Tibial nerve (tissue), 4 donors: Measurements from ENCODE around the gene RAPGEF2. TPM values are rescaled to one million over a fixed set of nuclear protein-coding genes. Genes with fewer than 3 reads are reported as not detected.
"Not testable (repeated sequence)": the region's sequence is repeated elsewhere in the genome, so short reads cannot be mapped to it uniquely, and the experiment has no call there.

Experiments used
- DNase-seq, 2 donors: peaks; one replicate each; pipeline ENCODE4 v3.0.0-alpha.2; 2019; ENCODE audit warnings: low spot score in 2 of 2
- H3K27ac ChIP-seq, 4 donors: fragments of 200-600 bp; sonication (generic) in 3 of 4; one replicate each; pipeline ENCODE4 v1.5.1; 2017 to 2019; ENCODE audit warnings: mild to moderate bottlenecking in 1 of 4
- H3K27me3 ChIP-seq, 2 donors: fragments of 200-600 bp; sonication (generic) in 1 of 2; one replicate each; pipeline versions ENCODE4 v1.5.1 to v1.6.0; 2017 to 2019
- H3K36me3 ChIP-seq, 3 donors: fragments of 200-600 bp; sonication (generic); one replicate each; pipeline ENCODE4 v1.5.1; 2018 to 2019
- H3K4me1 ChIP-seq, 4 donors: fragments of 200-600 bp; sonication (generic) in 3 of 4; one replicate each; pipeline ENCODE4 v1.5.1; 2017 to 2019
- H3K4me3 ChIP-seq, 4 donors: fragments of 200-600 bp; sonication (generic) in 3 of 4; one replicate each; pipeline ENCODE4 v1.5.1; 2017 to 2019; ENCODE audit warnings: mild to moderate bottlenecking in 1 of 4, moderate library complexity in 1 of 4
- H3K9me3 ChIP-seq, 4 donors: fragments of 200-600 bp; sonication (generic) in 3 of 4; one replicate each; pipeline ENCODE4 v1.5.1; 2017 to 2019
- EP300 ChIP-seq, 2 donors: sonication (generic); formaldehyde crosslinking; IDR thresholded peaks; one replicate each; pipeline ENCODE4 v1.6.1; 2017; ENCODE audit warnings: antibody characterized with exemption in 2 of 2, mild to moderate bottlenecking in 1 of 2
- POLR2A ChIP-seq, 2 donors: fragments of 450-650 bp; IDR thresholded peaks; one replicate each; pipeline ENCODE4 v1.6.1; 2017; ENCODE audit warnings: antibody characterized with exemption in 2 of 2, mild to moderate bottlenecking in 2 of 2, moderate library complexity in 2 of 2
- WGBS, 2 donors: methylation state at CpG; one replicate each; pipeline ENCODE4 v1.1.5; 2018; 5-methylcytosine and 5-hydroxymethylcytosine counted together
- total RNA-seq, 4 donors: library from RNA; depleted of rRNA; stranded (reverse); fragments of >200 nt; gene quantifications; one replicate each; pipeline ENCODE4 v1.1.0, GENCODE V29; 2016
- TF ChIP-seq, protein P1 (sequence below), 5 experiments: fragments of 200-600 bp in 3 of 5; fragments of 450-650 bp in 2 of 5; sonication (generic) in 3 of 5; IDR thresholded peaks; one replicate each; pipeline ENCODE4 v1.5.1; 2016 to 2019; ENCODE audit warnings: antibody characterized with exemption in 5 of 5, mild to moderate bottlenecking in 3 of 5, moderate library complexity in 2 of 5

RAPGEF2 gene
- total RNA-seq, 4 donors from 2014 or later, result 61.0 to 81.5 (median 69.5) TPM

DNA sequence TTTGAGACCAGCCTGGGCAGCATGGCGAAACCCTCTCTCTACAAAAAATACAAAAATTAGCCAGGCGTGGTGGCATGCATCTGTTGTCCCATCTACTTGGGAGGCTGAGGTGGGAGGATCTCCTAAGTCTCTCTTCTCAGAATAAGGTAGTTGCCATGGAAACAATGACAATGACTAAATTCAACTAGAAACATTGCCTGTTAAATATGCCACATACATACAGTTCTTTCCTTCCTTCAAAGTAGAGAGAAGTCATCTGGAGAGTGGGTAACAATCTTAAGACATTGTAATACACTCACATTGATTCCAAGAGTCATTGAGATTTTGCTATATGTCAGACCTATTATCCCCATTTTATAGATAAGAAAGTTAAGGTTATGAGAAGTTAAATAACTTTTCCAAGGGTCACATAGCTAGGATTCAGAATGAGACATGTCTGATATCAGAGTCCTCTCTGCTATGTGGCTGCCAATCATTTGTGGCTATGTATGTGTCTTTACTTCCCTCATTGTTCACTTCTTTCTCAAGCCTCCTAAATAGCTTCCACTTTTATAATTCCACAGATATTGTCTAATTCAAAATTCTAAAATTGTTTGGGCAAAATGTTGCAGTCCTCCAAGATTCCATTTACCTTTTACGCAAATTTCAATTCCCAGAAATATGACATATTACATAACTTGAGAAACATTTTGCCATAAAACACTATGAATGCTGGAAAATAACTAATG lies 37.2 kb upstream of the RAPGEF2 start:
- 95 to 97% methylated on average over 3 of the region's 3 CpGs for WGBS, 2 donors

DNA sequence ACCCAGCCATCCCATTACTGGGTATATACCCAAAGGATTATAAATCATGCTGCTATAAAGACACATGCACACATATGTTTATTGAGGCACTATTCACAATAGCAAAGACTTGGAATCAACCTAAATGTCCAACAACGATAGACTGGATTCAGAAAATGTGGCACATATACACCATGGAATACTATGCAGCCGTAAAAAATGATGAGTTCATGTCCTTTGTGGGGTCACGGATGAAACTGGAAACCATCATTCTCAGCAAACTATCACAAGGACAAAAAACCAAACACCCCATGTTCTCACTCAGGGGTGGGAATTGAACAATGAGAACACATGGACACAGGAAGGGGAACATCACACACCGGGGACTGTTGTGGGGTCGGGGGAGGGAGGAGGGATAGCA lies 34.7 kb upstream of the RAPGEF2 start:
- WGBS, 2 donors, result 92% methylated on average over 5 of the region's 5 CpGs
- H3K4me3 ChIP-seq, H3K36me3 ChIP-seq, H3K9me3 ChIP-seq, H3K27ac ChIP-seq, H3K27me3 ChIP-seq, DNase-seq: not testable (repeated sequence)
- H3K4me1 ChIP-seq, result peaks cover 0 to 22% (median 2%) of the 10 kb centered on the region in 4 donors

More for the DNA sequence above, 37.2 kb upstream of the RAPGEF2 start:
- no peak for DNase-seq
- no peak for TF ChIP-seq POLR2A (IDR thresholded peaks at IDR 0.05)
- TF ChIP-seq, protein P1, sequence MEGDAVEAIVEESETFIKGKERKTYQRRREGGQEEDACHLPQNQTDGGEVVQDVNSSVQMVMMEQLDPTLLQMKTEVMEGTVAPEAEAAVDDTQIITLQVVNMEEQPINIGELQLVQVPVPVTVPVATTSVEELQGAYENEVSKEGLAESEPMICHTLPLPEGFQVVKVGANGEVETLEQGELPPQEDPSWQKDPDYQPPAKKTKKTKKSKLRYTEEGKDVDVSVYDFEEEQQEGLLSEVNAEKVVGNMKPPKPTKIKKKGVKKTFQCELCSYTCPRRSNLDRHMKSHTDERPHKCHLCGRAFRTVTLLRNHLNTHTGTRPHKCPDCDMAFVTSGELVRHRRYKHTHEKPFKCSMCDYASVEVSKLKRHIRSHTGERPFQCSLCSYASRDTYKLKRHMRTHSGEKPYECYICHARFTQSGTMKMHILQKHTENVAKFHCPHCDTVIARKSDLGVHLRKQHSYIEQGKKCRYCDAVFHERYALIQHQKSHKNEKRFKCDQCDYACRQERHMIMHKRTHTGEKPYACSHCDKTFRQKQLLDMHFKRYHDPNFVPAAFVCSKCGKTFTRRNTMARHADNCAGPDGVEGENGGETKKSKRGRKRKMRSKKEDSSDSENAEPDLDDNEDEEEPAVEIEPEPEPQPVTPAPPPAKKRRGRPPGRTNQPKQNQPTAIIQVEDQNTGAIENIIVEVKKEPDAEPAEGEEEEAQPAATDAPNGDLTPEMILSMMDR (IDR thresholded peaks at IDR 0.05), result no peak
- TF ChIP-seq EP300 (IDR thresholded peaks at IDR 0.05), result no peak
- no peaks in the 10 kb centered on the region for H3K9me3 ChIP-seq
- H3K4me3 ChIP-seq, result no peak overlapping the region
- peaks cover 0 to 7% (median 2%) of the 10 kb centered on the region in 4 donors for H3K4me1 ChIP-seq
- no peaks in the 10 kb centered on the region for H3K36me3 ChIP-seq
- no peak overlapping the region for H3K27ac ChIP-seq
- no peaks in the 10 kb centered on the region for H3K27me3 ChIP-seq

DNA sequence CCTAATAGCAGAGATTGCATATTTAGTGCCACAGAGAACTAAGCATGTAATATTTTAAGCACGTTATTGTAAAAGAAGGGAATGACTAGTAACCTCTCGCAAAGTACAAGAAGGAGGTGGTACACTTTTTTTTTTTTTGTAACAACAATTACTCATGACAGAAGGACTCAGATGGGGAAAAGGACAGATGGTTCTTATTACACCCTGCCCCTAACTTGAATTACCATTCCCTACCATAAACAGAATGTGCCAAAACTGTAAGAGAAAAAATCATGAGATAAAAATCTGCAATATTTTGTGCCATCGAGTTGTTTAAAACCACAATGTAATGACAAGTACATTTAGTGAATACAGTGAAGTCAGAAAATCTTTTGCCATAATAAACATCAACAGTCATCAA lies 33.0 kb upstream of the RAPGEF2 start:
- Histone ChIP-seq H3K4me3 (no peak overlapping the region), H3K27ac (no peak overlapping the region), H3K27me3 (no peaks in the 10 kb centered on the region), H3K9me3 (no peaks in the 10 kb centered on the region), H3K4me1 (peaks cover 0 to 22% (median 2%) of the 10 kb centered on the region in 4 donors), H3K36me3 (no peaks in the 10 kb centered on the region)
- 63 to 64% methylated on average over 3 of the region's 3 CpGs for WGBS, 2 donors
- DNase-seq, result no peak
- TF ChIP-seq, protein P1 (IDR thresholded peaks at IDR 0.05), result no peak
- TF ChIP-seq EP300 (IDR thresholded peaks at IDR 0.05) (no peak), POLR2A (IDR thresholded peaks at IDR 0.05) (no peak)

DNA sequence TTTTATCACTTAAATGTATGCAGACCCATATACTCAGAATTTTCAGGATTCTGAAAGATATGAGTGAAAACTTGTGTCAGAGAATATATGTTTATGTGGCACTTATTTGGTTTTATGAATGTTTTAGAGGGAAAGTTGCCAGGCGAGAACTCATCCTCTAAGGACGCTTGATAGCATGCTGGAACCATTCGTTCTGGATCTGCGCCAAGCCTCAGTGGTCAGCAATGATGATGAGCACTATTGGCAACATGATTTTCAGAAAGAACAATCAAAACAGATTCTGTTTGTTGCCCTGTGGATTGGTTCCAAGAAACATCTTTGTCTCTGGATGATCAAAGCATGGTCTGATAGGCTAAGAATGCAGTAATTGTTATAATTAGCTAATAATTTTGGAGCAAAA lies 32.1 kb upstream of the RAPGEF2 start:
- no peaks in the 10 kb centered on the region for H3K27me3 ChIP-seq
- no peak overlapping the region for H3K4me3 ChIP-seq
- H3K9me3 ChIP-seq, result no peaks in the 10 kb centered on the region
- TF ChIP-seq, protein P1 (IDR thresholded peaks at IDR 0.05), result no peak
- TF ChIP-seq EP300 (IDR thresholded peaks at IDR 0.05) (no peak), POLR2A (IDR thresholded peaks at IDR 0.05) (no peak)
- peaks cover 0 to 22% (median 2%) of the 10 kb centered on the region in 4 donors for H3K4me1 ChIP-seq
- H3K36me3 ChIP-seq, result no peaks in the 10 kb centered on the region
- 53 to 56% methylated on average over 4 of the region's 4 CpGs for WGBS, 2 donors
- H3K27ac ChIP-seq, result peak overlapping the region in 1 of 4 donors; percentile 22
- DNase-seq, result peak; percentile 27 to 29

DNA sequence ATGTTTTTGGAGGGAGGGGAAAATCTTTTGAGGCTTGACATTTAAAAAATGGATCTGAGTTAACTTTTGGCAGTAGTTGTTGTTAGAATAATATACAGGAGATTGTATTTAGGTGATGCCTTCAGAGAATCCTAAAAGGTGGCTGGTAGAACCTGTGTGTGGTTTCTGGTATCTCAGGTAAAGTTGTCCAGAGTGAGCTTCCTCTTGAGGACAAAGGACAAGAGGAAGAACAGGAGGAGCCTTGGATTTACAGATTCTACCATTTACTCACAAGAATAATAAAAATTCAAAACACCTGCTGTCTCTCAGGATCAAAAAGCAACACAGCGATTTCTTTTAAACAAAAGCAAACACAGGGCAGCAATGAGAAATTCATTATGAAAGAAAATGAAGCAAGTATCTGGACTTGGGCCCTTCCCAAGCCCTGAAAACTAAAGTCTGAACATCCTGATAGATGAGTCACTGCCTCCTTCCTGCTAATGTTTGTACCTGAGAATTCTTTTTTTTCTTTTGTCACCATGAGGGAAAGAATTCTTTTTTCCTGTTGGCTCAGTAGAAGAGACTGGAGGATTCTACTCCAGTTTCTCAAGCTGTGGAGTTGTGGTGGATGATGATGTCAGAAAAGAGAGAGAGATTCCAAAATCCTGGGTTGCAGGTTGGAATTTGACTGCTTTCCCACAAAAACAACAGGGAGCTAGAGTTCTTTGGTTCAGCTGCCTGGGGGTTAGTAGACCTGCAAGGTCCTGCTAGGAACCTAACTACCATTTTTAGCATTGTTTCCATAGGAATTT lies 31.5 kb upstream of the RAPGEF2 start:
- DNase-seq, result no peak
- H3K4me3 ChIP-seq, result no peak overlapping the region
- WGBS, 2 donors, result 48 to 67% methylated on average over 1 of the region's 1 CpG
- TF ChIP-seq POLR2A (IDR thresholded peaks at IDR 0.05) (no peak), EP300 (IDR thresholded peaks at IDR 0.05) (no peak)
- TF ChIP-seq, protein P1 (IDR thresholded peaks at IDR 0.05), result no peak
- H3K4me1 ChIP-seq, result peaks cover 0 to 22% (median 2%) of the 10 kb centered on the region in 4 donors
- peak overlapping the region in 2 of 4 donors; percentile 22 to 43 for H3K27ac ChIP-seq
- H3K27me3 ChIP-seq, result no peaks in the 10 kb centered on the region
- no peaks in the 10 kb centered on the region for H3K36me3 ChIP-seq
- no peaks in the 10 kb centered on the region for H3K9me3 ChIP-seq
